Endothelial cell of umbilical vein (primary cell): Measurements from ENCODE around the gene ATP12A. TPM values are rescaled to one million over a fixed set of nuclear protein-coding genes. Genes with fewer than 3 reads are reported as not detected.

Experiments used
- BruUV-seq: library from RNA; stranded (reverse); fragments of 400-500 nt; replicated peaks from 2 replicates; lab custom pipeline; 2021; lab: Mats Ljungman, UMichigan
- CTCF ChIA-PET: fragments of 300-600, 350-600 bp; sonication (Branson Sonifier 250); formaldehyde crosslinking; loops from one replicate; lab custom pipeline; 2021; ENCODE audit warnings: antibody characterized with exemption, inconsistent platforms; lab: Charles Lee
- POLR2A ChIA-PET: fragments of 300-600, 350-600 bp; sonication (Branson Sonifier 250); formaldehyde crosslinking; loops from one replicate; lab custom pipeline; 2021; ENCODE audit warnings: antibody characterized with exemption, inconsistent platforms; lab: Charles Lee
- DNase-seq: peaks from one replicate; pipeline ENCODE4 v3.0.0-alpha.2; 2011; ENCODE audit warnings: low read depth, low spot score
- FAIRE-seq: peaks from 2 replicates; lab custom pipeline; 2011; peaks lifted over from hg19 to GRCh38; lab: Jason Lieb, UNC
- H2AFZ ChIP-seq: 2 replicates; pipeline ENCODE4 v1.6.0; 2012; ENCODE audit warnings: low read depth, low read length, control low read depth, inconsistent platforms
- H3K27ac ChIP-seq: 2 replicates; pipeline ENCODE4 v1.5.1; 2011; ENCODE audit warnings: low read depth, mild to moderate bottlenecking, control low read depth, low read length, moderate library complexity; ENCODE audit not compliant: insufficient read depth
- H3K27me3 ChIP-seq, 2 experiments: 2 replicates each; pipeline versions ENCODE4 v1.6.0 to v1.6.1; 2011; ENCODE audit warnings: low read length in 2 of 2, mixed read lengths in 1 of 2; ENCODE audit not compliant: control insufficient read depth in 2 of 2, insufficient read depth in 2 of 2
- H3K36me3 ChIP-seq, 2 experiments: 2 replicates in 1 of 2; 3 replicates in 1 of 2; pipeline ENCODE4 v1.5.1; 2011; ENCODE audit warnings: low read length in 2 of 2, mild to moderate bottlenecking in 1 of 2, moderate library complexity in 1 of 2; ENCODE audit not compliant: control insufficient read depth in 2 of 2, insufficient read depth in 2 of 2; ENCODE audit errors: extremely low read depth in 1 of 2
- H3K4me1 ChIP-seq: 3 replicates; pipeline ENCODE4 v1.5.1; 2011; ENCODE audit warnings: mild to moderate bottlenecking, low read length; ENCODE audit not compliant: control insufficient read depth, insufficient read depth; ENCODE audit errors: extremely low read depth
- H3K4me2 ChIP-seq: 2 replicates; pipeline ENCODE4 v1.6.1; 2011; ENCODE audit warnings: low read length, control low read depth, mixed read lengths; ENCODE audit not compliant: insufficient read depth
- H3K4me3 ChIP-seq, 3 experiments: fragments of 200-600 bp in 1 of 3; sonication (generic), shearing (Covaris generic) in 1 of 3; replicated peaks in 1 of 3; 2 replicates each; pipeline ENCODE4 v1.5.1; 2011 to 2016; ENCODE audit warnings: control low read depth in 3 of 3, low read length in 3 of 3, mild to moderate bottlenecking in 2 of 3, inconsistent platforms in 1 of 3, low read depth in 1 of 3, moderate library complexity in 1 of 3; ENCODE audit not compliant: insufficient read depth in 1 of 3
- H3K79me2 ChIP-seq: 2 replicates; pipeline ENCODE4 v1.6.0; 2012; ENCODE audit warnings: low read length, inconsistent platforms; ENCODE audit not compliant: control insufficient read depth, insufficient read depth
- H3K9ac ChIP-seq: replicated peaks from 2 replicates; pipeline ENCODE3; 2011; ENCODE audit warnings: low read length, control low read depth; ENCODE audit not compliant: insufficient read depth; ENCODE audit errors: extremely low read depth
- H3K9me1 ChIP-seq: replicated peaks from 3 replicates; pipeline ENCODE4 v1.6.0; 2011; ENCODE audit warnings: mild to moderate bottlenecking, low read length; ENCODE audit not compliant: control insufficient read depth, insufficient read depth; ENCODE audit errors: extremely low read depth
- H3K9me3 ChIP-seq: replicated peaks from 2 replicates; pipeline ENCODE4 v1.5.1; 2012; ENCODE audit warnings: low read length, inconsistent platforms; ENCODE audit not compliant: control insufficient read depth, insufficient read depth
- H4K20me1 ChIP-seq: replicated peaks from 2 replicates; pipeline ENCODE3; 2011; ENCODE audit warnings: mild to moderate bottlenecking, low read length; ENCODE audit not compliant: control insufficient read depth, insufficient read depth; ENCODE audit errors: extremely low read depth
- EZH2 ChIP-seq: IDR thresholded peaks from 2 replicates; pipeline ENCODE4 v1.6.1; 2012; ENCODE audit warnings: borderline replicate concordance, low read depth, mild to moderate bottlenecking, moderate library complexity, low read length, inconsistent platforms; ENCODE audit not compliant: severe bottlenecking
- FOS ChIP-seq: IDR thresholded peaks from 2 replicates; pipeline ENCODE4 v1.6.1; 2011; ENCODE audit warnings: mild to moderate bottlenecking, low read length, moderate library complexity, borderline replicate concordance; ENCODE audit not compliant: insufficient read depth
- dilution Hi-C: fragments of 300-500 bp; cut with MboI; formaldehyde crosslinking; loops from one replicate; pipeline ENCODE4 v1.15.0; 2019; ENCODE audit warnings: low sequenced_read_pairs; ENCODE audit not compliant: extremely low pct_ligation_motif_present
- intact Hi-C: fragments of 100-400 bp; cut with micrococcal nuclease; formaldehyde crosslinking; loops from one replicate; pipeline ENCODE4 v1.10.0; 2022
- polyA plus RNA-seq, 4 experiments: library from polyadenylated mRNA; depleted of rRNA in 3 of 4; stranded (reverse) in 3 of 4; unstranded in 1 of 4; fragments of >200 nt; gene quantifications; 2 replicates each; pipeline versions ENCODE4 v1.2.1 to v1.2.3, GENCODE V29; 2011 to 2012; ENCODE audit warnings: missing spikeins in 1 of 4
- total RNA-seq: library from RNA; stranded (reverse); gene quantifications from 2 replicates; pipeline ENCODE4 v1.2.3, GENCODE V29; 2021
- TF ChIP-seq, protein P1 (sequence below), 2 donors: IDR thresholded peaks; 1 replicate in 1 of 2; 2 replicates in 1 of 2; pipeline ENCODE4 v1.5.1; 2011; ENCODE audit warnings: low read length in 2 of 2, mild to moderate bottlenecking in 2 of 2, moderate library complexity in 2 of 2, control low read depth in 1 of 2, inconsistent platforms in 1 of 2, low read depth in 1 of 2; ENCODE audit not compliant: insufficient read depth in 1 of 2; ENCODE audit errors: extremely low read depth in 1 of 2

Gene ATP12A
- total and polyA plus RNA-seq, 2 donors (not counting 3 experiments of a cell fraction or from before 2014, with no cell fraction given), result not detected

DNA sequence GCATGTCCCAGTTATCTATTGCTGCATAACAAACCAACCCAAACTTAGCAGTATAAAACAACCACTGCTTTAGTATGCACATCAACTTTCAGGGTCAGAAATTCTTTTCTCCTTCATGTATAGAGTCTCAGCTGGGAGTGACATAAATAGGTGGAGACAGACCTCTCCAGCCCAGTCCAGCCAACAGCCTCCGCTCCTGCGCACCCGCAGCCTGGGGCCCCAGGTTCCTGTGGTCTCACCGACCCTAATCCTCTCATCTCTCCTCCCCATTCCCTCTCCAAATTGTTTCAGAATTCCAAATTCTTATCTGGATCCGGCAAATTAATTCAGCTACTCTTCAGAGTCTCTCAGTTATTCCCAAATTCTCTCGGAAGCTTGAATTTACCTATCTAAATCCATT, 522 bp upstream of the ATP12A start:
- no peak overlapping the region for H3K4me3 ChIP-seq
- dilution Hi-C loops, result no loop called here

DNA sequence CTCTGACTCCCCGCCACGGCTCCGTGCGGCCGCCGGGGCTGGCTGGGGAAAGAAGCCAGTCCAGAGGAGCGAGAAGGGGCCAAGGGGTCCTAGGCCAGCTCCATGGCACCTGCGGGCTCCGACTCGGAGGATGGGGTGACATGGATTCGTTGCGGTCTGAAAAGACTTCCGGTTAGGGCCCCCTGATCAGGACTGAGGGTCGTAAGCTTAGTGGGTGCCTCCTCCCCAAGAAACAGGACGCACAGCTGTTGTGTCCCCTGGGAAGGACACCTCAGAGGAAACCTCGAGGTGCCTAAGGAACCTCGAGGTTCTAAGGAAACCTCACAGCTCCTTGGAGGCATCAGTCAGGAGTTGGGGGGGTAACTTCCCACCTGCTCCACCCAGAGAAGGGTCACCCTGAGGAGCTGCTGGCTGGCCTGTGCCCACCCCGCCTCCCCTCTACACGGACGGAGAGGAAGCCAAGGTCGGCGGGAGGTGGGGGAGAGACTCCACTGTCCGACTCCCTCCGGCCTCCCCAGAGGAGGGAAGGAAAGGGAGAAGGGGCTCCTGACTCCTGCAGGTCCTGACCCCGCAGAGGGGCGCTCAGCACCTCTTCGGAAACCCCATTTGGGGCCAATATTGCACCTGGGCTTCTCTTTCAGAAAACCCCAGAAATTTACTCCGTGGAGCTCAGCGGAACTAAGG, 855 bp downstream of the ATP12A start:
- POLR2A ChIA-PET, result no interaction called here
- no peak overlapping the region for H3K4me3 ChIP-seq

More for the DNA sequence above, 522 bp upstream of the ATP12A start:
- Histone ChIP-seq H3K9me3 (no peaks in the 10 kb centered on the region), H3K27me3 (peaks cover 25 to 46% of the 10 kb centered on the region in 2 experiments), H3K9ac (no peak overlapping the region), H3K4me1 (no peaks in the 10 kb centered on the region), H2AFZ (no peak overlapping the region), H3K79me2 (no peaks in the 10 kb centered on the region), H3K4me2 (no peak overlapping the region), H4K20me1 (no peaks in the 10 kb centered on the region), H3K27ac (no peak overlapping the region), H3K9me1 (no peaks in the 10 kb centered on the region), H3K36me3 (no peaks in the 10 kb centered on the region)
- intact Hi-C loops, result no loop called here
- TF ChIP-seq EZH2, result no peak
- TF ChIP-seq, protein P1, sequence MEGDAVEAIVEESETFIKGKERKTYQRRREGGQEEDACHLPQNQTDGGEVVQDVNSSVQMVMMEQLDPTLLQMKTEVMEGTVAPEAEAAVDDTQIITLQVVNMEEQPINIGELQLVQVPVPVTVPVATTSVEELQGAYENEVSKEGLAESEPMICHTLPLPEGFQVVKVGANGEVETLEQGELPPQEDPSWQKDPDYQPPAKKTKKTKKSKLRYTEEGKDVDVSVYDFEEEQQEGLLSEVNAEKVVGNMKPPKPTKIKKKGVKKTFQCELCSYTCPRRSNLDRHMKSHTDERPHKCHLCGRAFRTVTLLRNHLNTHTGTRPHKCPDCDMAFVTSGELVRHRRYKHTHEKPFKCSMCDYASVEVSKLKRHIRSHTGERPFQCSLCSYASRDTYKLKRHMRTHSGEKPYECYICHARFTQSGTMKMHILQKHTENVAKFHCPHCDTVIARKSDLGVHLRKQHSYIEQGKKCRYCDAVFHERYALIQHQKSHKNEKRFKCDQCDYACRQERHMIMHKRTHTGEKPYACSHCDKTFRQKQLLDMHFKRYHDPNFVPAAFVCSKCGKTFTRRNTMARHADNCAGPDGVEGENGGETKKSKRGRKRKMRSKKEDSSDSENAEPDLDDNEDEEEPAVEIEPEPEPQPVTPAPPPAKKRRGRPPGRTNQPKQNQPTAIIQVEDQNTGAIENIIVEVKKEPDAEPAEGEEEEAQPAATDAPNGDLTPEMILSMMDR (IDR thresholded peaks at IDR 0.05; ENCODE audit: extremely low read depth in 1 of 2, insufficient read depth in 1 of 2, low read depth in 1 of 2, low read length in 2 of 2), result no peak
- DNase-seq (no peak), FAIRE-seq (no peak)
- CTCF ChIA-PET, result no interaction called here
- BruUV-seq, result no TSS peak
- POLR2A ChIA-PET, result no interaction called here

More for the DNA sequence above, 855 bp downstream of the ATP12A start:
- intact Hi-C loops (no loop called here), dilution Hi-C loops (no loop called here)
- peak; percentile 42 for TF ChIP-seq EZH2
- no peak for TF ChIP-seq FOS
- Histone ChIP-seq H3K4me2 (no peak overlapping the region), H3K9me1 (no peaks in the 10 kb centered on the region), H3K27me3 (peaks cover 25 to 39% of the 10 kb centered on the region in 2 experiments), H3K27ac (no peak overlapping the region), H3K9me3 (no peaks in the 10 kb centered on the region), H3K4me1 (no peaks in the 10 kb centered on the region), H3K9ac (no peak overlapping the region), H3K79me2 (no peaks in the 10 kb centered on the region), H4K20me1 (no peaks in the 10 kb centered on the region), H3K36me3 (no peaks in the 10 kb centered on the region), H2AFZ (no peak overlapping the region)
- DNase-seq (no peak), FAIRE-seq (no peak)
- CTCF ChIA-PET, result interaction anchor here (1.0 to 1.6 kb wide), 3 partner anchors 9 to 46 kb away, joined by 3 to 4 read pairs (median 3); no protein-coding TSS in a partner anchor
- BruUV-seq, result no TSS peak
